IPS-18a (cell line): ENCODE measurements around the gene SH2D6.
"Not testable (repeated sequence)": the region's sequence is repeated elsewhere in the genome, so short reads cannot be mapped to it uniquely, and the experiment has no call there.

Experiments
- H3K27ac ChIP-seq: one replicate; pipeline ENCODE4 v1.5.1; 2013; ENCODE audit warnings: low read length
- H3K27me3 ChIP-seq: one replicate; pipeline ENCODE4 v1.6.1; 2013; ENCODE audit warnings: mild to moderate bottlenecking, low read length; ENCODE audit not compliant: control insufficient read depth, insufficient read depth
- H3K36me3 ChIP-seq: one replicate; pipeline ENCODE4 v1.6.1; 2013; ENCODE audit warnings: low read depth, low read length; ENCODE audit not compliant: control insufficient read depth
- H3K4me1 ChIP-seq: one replicate; pipeline ENCODE4 v1.6.1; 2013; ENCODE audit warnings: low read depth, low read length; ENCODE audit not compliant: control insufficient read depth
- H3K4me3 ChIP-seq: one replicate; pipeline ENCODE4 v1.5.1; 2013; ENCODE audit warnings: low read length
- H3K9ac ChIP-seq: one replicate; pipeline ENCODE4 v1.6.1; 2013; ENCODE audit warnings: mild to moderate bottlenecking, low read length, moderate library complexity
- H3K9me3 ChIP-seq: one replicate; pipeline ENCODE4 v1.6.1; 2013; ENCODE audit warnings: low read depth, low read length; ENCODE audit not compliant: control insufficient read depth

Gene SH2D6

DNA sequence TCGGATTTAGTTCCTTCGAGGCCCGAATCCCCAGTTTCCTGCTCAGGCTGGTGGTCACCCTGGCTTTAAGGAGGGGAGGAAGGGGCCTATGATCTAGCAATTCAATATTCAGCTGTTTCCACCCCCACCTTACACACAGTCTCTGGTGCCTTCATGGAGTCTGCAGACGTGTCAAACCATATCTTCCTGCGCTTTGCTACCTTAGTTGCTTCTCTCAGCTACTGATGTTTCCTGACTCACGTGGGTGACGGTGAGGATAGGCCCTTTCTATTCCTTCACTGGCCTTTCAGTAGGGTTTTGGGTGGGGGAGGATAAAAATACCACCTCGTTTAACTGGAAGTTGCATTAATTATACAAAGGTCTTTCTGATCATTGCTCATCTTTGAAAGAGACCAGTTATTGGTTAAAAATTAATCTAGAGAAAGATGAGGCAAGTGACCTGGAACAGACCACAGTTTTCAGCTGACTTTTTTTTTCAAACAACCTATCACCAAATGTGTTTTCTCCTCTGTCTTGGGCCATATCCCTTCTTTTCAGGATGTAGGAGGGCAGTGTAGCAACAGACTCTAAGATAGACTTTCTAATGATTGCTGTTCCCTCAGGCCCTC, 49.7 kb downstream of the SH2D6 start:
- no peak overlapping the region for H3K9ac ChIP-seq
- peaks cover 11% of the 10 kb centered on the region for H3K4me1 ChIP-seq
- H3K4me3 ChIP-seq = no peak overlapping the region
- no peaks in the 10 kb centered on the region for H3K27me3 ChIP-seq
- no peak overlapping the region for H3K27ac ChIP-seq
- H3K9me3 ChIP-seq = no peaks in the 10 kb centered on the region
- no peaks in the 10 kb centered on the region for H3K36me3 ChIP-seq

DNA sequence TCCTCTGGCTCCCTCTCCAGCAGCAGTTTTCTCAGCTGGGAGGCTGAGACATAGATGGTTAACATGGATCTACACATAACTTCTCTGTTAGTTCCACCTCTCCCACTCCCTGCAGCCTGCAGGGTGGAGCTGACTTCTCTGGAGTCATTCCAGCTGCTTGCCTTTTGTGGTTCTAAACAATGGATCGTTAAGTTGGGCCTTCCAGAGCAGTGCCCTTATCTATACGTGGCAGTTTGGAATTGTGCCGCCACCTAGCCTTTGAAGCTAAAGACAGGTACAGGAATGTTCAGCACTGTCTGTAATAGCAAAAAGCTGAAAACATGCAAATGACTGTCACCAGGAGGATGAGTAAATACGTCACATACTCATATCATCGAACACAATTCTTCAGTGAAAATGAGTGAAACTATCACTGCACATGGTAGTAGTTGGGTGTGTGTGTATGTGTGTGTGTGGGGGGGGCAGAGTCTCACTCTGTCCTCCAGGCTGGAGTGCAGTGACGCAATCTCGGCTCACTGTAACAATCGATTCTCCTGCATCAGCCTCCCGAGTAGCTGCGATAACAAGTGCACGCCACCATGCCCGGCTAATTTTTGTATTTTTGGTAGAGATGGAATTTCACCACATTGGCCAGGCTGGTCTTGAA, 50.3 kb downstream of the SH2D6 start:
- Histone ChIP-seq H3K36me3 (no peaks in the 10 kb centered on the region), H3K9ac (no peak overlapping the region), H3K4me1 (peaks cover 11% of the 10 kb centered on the region), H3K27me3 (no peaks in the 10 kb centered on the region), H3K9me3 (no peaks in the 10 kb centered on the region), H3K4me3 (no peak overlapping the region), H3K27ac (no peak overlapping the region)

DNA sequence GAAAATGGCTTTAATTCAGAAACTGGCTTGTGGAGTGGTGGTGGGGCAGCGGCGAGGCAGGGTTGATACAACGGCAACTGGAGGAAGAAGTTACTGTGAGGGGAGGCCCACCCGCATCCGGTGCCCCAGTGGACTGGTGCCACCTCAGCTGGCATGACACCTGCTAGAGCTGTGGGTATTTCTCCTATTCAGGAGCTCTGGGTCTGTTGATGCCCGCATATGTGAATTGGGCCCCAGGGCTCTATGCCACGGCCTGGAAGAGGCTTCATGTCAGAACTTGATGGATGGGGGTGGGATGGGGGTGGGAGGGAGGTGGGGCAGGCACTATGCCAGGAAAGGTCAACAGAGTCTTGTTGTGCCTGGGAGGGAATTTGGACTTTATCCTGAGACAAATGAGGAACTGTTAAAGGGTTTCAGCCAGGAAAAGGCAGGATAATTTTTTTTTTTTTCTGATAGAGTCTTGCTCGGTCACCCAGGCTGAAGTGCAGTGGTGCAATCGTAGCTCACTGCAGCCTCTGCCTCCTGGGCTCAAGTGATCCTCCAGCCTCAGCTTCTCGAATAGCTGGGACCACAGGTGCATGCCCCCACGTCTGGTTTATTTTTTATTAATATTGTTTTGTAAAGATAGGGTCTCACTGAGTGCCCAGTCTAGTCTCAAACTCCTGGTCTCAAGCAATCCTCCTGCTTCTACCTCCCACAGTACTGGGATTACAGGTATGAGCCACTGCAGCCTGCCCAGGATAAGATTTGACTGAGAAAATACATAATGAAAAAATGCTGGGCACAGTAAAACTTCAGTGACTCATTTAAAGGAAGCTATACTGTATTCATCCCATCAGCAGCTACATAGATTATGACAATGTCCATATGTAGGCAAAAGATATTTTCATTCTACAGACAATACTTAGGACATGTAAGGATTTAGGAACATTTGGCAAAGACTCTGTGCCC, 52.6 kb downstream of the SH2D6 start:
- no peaks in the 10 kb centered on the region for H3K27me3 ChIP-seq
- no peaks in the 10 kb centered on the region for H3K36me3 ChIP-seq
- H3K4me1 ChIP-seq = peaks cover 11% of the 10 kb centered on the region
- no peak overlapping the region for H3K4me3 ChIP-seq
- no peak overlapping the region for H3K9ac ChIP-seq
- H3K27ac ChIP-seq = no peak overlapping the region
- no peaks in the 10 kb centered on the region for H3K9me3 ChIP-seq

GRCh38 chr2:85472261-85472660, 53.7 kb downstream of the SH2D6 start:
- Histone ChIP-seq H3K27me3 (no peaks in the 10 kb centered on the region), H3K4me3 (no peak overlapping the region), H3K36me3 (no peaks in the 10 kb centered on the region), H3K9ac (no peak overlapping the region), H3K27ac (no peak overlapping the region), H3K9me3 (no peaks in the 10 kb centered on the region), H3K4me1 (peaks cover 11% of the 10 kb centered on the region)

DNA sequence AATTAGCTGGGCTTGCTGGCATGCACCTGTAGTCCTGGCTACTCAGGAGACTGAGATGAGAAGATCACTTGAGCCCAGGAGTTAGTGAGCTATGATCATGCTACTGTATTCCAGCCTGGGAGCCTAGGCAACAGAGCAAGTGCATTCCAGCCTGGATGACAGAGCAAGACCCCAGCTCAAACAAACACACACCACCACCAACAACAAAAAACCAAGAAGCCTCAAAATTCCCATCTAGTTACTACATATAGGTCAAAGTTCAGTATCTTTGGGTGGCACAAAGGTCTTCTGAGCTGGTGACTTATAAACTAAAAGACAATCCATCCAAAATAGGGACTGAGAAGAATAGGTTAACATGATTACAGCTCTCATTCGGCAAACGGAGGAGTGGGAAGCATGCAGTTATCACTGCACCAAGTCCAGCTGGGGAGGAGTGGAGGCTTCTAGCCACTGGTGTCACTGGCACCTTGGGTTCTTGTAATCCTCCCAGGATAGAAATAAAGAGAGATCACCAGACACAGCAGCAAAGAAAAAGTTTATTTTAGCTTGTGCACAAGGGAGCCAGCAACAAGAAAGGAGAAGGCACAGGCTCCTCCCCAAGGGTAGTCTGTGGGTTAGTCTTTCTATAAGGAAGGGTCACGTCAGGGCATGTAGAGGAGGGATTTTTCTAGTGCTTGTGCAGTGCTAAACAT, 57.4 kb downstream of the SH2D6 start:
- Histone ChIP-seq H3K36me3 (no peaks in the 10 kb centered on the region), H3K4me1 (no peaks in the 10 kb centered on the region), H3K27ac (no peak overlapping the region), H3K9ac (no peak overlapping the region), H3K27me3 (no peaks in the 10 kb centered on the region), H3K4me3 (no peak overlapping the region), H3K9me3 (no peaks in the 10 kb centered on the region)

DNA sequence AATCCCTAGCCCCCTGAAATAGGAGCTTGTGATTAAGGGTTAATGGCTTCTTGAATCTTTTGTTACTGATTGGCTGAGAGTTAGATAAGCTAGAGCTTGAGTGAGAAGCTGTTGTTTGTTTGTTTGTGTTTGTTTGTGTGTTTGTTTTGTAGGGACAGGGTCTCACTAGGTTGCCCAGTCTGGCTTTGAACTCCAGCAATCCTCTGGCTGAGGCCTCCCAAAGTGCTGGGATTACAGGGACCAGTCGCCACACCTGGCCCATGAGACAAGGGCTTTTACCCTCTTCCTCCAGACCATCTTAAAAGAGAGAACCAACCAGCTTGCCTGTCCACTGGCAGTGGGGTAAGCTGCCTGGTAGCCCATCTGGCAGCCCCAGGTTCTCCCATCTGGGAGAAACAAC, 58.1 kb downstream of the SH2D6 start:
- H3K36me3 ChIP-seq = no peaks in the 10 kb centered on the region
- H3K9ac ChIP-seq = no peak overlapping the region
- H3K9me3 ChIP-seq = no peaks in the 10 kb centered on the region
- H3K27ac ChIP-seq = no peak overlapping the region
- H3K27me3 ChIP-seq = no peaks in the 10 kb centered on the region
- H3K4me1 ChIP-seq = no peaks in the 10 kb centered on the region
- H3K4me3 ChIP-seq = no peak overlapping the region

- no peak overlapping the region for H3K4me3 ChIP-seq
- H3K4me1 ChIP-seq = no peaks in the 10 kb centered on the region
- H3K27me3 ChIP-seq = no peaks in the 10 kb centered on the region
- no peaks in the 10 kb centered on the region for H3K36me3 ChIP-seq
- no peak overlapping the region for H3K27ac ChIP-seq
- H3K9me3 ChIP-seq = no peaks in the 10 kb centered on the region
- no peak overlapping the region for H3K9ac ChIP-seq
Observed at GRCh38 chr2:85477884-85478283, 59.4 kb downstream of the SH2D6 start.

DNA sequence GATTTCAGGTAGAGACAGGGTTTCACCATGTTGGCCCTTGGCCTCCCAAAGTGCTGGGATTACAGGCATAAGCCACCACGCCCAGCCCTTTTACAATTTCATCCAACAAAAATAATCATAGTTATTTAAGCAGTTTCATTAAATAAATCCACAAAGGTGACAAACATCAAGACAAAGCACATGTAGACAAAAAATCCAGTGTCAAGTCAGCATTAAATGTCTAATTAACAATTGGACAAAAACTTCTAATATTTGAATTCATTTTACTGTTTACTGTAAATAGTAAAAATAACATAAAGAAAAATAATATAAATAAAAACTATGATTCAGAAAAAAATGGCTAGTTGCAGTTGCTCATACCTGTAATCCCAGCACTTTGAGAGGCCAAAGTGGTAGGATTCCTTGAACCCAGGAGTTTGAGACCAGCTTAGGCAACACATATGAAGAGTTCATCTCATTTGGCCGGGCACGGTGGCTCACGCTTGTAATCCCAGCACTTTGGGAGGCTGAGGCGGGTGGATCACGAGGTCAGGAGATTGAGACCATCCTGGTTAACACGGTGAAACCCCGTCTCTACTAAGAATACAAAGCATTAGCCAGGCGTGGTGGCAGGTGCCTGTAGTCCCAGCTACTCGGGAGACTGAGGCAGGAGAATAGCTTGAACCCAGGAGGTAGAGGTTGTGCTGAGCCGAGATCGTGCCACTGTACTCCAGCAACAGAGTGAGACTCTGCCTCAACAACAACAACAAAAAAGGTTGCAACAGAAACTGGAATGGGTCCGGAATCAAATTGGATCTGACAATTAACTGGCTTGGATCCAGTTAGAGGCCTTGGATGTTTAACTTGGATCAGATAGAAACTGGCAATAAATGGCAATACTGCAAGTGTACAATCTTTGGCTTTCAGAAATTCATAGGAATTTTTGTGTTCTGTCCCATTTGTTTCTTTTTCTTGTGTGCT, 63.6 kb downstream of the SH2D6 start:
- Histone ChIP-seq H3K36me3 (no peaks in the 10 kb centered on the region), H3K27me3 (no peaks in the 10 kb centered on the region), H3K9me3 (no peaks in the 10 kb centered on the region), H3K4me1 (no peaks in the 10 kb centered on the region), H3K27ac (no peak overlapping the region), H3K4me3 (no peak overlapping the region), H3K9ac (no peak overlapping the region)

- not testable (repeated sequence) for H3K9me3 ChIP-seq, H3K27ac ChIP-seq, H3K4me1 ChIP-seq
Observed at GRCh38 chr2:85484615-85485014, 66.1 kb downstream of the SH2D6 start.

GRCh38 chr2:85485815-85486214, 67.3 kb downstream of the SH2D6 start:
- no peak overlapping the region for H3K9ac ChIP-seq
- H3K27me3 ChIP-seq = no peaks in the 10 kb centered on the region
- no peaks in the 10 kb centered on the region for H3K9me3 ChIP-seq
- no peak overlapping the region for H3K4me3 ChIP-seq
- no peak overlapping the region for H3K27ac ChIP-seq
- H3K36me3 ChIP-seq = no peaks in the 10 kb centered on the region
- no peaks in the 10 kb centered on the region for H3K4me1 ChIP-seq

More at GRCh38 chr2:85484615-85485014, 66.1 kb downstream of the SH2D6 start:
- not testable (repeated sequence) for H3K27me3 ChIP-seq, H3K36me3 ChIP-seq, H3K4me3 ChIP-seq, H3K9ac ChIP-seq
